Measurements from ENCODE around the gene NKD1. TPM values are rescaled to one million over a fixed set of nuclear protein-coding genes. Genes with fewer than 3 reads are reported as not detected.
"Not testable (repeated sequence)": the region's sequence is repeated elsewhere in the genome, so short reads cannot be mapped to it uniquely, and the experiment has no call there.

NKD1 gene
- total RNA-seq, 1 donor from 2014 or later = 3.9 TPM

DNA sequence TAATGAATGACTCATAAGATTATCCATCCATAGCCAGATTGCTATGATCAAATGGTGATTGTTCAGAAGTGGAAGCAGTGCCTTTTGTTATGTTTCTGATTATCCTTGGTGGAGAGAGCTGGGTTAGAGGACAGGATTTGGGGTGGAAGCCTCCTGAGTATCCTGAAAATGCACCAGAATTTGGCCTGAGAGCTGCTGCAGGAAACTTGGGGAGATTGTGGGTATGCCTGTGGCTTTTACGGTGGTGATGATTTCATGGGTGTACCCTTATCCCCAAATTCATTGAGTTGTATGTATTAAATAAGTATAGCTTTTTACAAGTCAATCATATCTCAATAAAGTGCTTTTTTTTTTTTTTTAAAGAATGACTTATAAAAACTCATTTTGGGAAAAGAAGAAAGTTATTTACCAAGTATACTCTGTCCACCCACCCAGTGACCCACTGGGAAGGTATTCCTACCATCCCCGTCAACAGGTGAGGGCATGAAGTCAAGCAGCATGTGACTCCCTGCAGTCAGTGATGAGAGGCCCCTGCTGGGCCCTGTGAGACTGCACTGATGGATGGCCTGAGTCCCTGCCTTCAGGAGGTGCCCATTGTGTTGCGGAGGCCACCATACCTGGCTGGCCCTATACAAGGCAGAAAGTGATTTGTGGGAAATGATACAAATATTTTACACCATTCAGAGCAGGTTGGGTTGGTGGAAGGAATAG is 28.4 kb downstream of the NKD1 start:
- no peak for ATAC-seq
- DNase-seq (ENCODE audit: low spot score) = no peak

DNA sequence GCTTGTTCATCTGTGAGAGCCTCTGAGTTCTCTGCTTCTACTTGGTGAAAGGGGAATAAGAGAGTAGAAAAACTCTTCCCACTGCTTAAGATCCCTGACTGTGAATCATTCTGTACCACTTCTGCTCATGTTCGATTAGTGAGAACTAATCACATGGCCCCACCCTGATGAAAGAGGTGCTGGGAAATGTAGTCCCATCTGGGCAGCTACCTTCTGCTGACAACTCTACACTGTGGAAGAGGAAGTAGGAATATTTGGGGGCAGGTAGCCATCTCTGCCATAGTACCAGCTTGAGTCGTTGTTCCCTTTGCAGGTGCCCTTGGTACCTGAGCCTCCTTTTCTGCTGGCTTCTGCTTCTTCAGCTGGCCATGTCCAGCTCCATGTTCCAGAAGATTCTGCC is 29.9 kb downstream of the NKD1 start:
- DNase-seq (ENCODE audit: low spot score) (no peak), ATAC-seq (no peak)

DNA sequence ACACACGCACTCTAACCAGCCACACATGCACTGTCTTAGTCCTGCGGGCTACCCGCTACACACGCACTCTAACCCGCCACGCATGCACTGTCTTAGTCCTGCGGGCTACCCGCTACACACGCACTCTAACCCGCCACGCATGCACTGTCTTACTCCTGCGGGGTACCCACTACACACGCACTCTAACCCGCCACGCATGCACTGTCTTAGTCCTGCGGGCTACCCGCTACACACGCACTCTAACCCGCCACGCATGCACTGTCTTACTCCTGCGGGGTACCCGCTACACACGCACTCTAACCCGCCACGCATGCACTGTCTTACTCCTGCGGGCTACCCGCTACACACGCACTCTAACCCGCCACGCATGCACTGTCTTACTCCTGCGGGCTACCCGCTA is 31.2 kb downstream of the NKD1 start:
- not testable (repeated sequence) for DNase-seq (ENCODE audit: low spot score); ATAC-seq

DNA sequence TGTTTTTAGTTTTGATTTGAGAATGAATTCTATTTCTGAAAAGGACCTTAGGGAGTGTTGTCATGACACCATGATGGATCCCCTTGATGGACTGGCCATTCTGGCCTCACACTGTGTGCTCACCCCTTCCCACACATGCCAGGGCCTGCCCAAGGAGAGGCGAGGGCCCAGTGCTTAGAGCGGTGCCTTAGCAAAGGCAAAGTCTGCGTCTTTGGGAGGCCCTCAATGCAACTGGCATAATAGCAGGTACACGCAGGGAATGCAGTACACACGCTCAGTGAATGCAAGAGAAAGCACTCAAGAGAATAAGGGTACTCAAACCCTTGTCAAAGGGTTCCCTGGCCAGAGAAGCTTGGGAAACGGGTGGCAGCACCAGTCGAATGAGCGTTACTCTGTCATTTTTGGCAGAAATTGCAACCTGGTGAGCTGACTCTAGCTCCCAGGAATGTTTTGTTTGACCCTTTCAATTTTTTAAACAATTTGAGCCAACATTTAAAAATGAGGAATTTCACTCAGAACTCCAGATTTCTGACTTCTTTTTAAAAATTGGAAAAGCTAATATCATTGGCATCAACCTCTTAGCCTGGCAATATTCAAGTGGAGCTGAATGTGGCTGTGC is 32.1 kb downstream of the NKD1 start:
- no peak for ATAC-seq
- no peak for DNase-seq (ENCODE audit: low spot score)

DNA sequence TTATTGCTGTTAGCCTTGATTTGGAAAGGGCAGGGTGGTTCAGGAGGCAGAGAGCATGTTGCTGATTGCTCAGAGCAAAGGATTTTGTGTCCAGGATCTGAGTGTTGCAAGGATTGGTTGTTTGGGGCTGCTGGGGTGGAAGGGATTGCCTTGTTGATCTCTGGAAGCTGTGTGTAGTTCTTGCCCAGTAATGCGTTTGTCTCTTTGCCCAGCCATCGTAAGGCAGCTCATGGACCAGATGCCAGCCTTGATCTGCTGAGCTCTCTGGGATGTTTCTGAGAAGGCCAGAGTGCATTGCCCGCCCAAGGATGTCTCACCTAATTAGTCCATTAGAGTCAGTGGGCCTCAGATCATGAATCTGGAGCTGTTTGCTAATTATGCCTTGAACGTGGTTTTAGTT is 33.6 kb downstream of the NKD1 start:
- ATAC-seq = no peak
- no peak for DNase-seq (ENCODE audit: low spot score)

DNA sequence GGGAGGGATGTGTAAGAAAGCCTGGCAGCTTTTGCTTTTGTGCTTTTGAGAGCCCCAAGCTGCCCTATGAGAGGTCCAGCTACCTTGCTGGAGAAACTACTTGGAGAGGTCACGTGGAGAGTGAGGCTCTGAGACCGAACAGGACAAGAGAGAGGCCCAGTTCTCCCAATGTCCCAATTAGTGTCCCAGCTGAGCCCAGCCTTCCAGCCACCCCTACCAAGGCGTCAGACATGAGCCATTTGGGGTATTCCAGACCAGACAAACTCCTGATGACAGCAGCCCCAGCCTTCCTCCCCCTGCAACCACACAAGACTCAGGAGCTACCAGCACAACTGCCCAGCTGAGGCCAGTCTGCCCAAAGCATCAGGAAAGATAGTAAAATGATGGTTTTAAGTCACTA is 35.0 kb downstream of the NKD1 start:
- ATAC-seq (no peak), DNase-seq (ENCODE audit: low spot score) (no peak)

DNA sequence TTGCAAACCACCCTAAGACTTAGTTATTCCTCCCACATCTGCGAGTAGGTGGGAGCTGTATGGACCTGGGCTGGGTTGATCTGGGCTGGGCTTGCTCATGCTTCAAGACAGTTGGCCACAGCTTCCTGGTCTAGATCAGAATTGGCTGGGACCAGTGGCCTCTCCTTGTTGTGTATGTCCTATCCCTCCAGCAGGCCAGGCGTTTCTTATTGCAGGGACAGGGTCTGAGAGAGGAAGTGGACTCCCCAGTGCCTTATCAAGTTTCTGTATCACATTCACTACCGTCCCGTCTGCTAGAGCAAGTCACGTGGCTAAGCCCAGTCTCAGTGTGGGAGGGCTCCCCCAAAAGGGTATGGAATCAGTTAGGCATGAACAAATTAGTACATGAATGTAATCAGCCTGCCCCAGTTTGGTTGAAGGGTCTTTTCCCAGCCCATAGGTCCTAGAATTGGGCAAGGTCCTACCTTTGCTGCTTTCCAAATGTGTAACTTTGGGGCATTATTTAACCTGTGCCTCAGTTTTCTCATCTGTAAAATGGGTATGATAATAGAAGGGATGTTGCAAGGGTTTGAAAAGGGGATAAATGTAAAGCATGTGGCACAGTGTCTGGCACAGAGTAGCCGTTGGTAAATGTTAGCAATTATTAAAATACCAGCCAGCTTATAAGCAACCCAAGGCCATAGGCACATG is 36.0 kb downstream of the NKD1 start:
- no peak for DNase-seq (ENCODE audit: low spot score)
- no peak for ATAC-seq

DNA sequence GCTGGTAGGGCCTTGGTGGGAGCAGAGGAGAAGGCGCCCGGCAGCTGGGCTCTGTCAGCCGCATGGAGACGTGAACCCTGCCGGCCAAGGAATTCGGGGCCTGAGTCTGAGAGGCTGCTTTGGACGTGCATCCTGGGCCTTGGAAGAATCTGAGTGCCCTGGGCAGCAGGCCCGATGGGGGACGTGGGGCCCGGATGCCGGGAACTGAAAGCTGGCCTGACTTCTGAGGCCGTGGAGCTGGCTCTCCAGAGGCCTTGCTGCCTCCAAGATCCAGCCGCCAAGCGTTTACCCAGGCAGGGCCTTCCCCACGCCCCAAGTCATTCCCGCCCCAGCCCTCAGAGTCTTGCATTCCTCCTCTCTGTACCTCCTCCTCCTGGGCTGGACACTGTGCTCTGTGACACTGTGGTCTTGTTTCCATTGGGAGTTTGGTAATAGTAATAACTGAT is 37.2 kb downstream of the NKD1 start:
- peak; percentile 52 for ATAC-seq
- DNase-seq (ENCODE audit: low spot score) = no peak

DNA sequence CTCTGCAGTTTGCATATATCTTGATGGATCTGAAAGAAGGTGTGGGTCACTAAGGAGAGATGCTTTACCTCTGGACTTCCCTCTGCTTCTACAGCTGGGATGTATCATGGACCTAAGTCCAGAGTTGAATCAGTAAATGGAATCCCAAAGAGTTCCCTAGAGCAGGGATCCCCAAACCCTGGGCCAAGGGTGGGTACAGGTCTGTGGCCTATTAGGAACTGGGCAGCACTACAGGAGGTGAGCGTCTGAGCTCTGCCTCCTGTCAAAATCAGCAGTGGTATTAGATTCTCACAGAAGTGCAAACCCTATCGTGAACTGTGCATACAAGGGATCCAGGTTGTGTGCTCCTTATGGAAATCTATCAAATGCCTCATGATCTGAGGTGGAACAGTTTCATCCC is 39.3 kb downstream of the NKD1 start:
- DNase-seq (ENCODE audit: low spot score) (no peak), ATAC-seq (no peak)

DNA sequence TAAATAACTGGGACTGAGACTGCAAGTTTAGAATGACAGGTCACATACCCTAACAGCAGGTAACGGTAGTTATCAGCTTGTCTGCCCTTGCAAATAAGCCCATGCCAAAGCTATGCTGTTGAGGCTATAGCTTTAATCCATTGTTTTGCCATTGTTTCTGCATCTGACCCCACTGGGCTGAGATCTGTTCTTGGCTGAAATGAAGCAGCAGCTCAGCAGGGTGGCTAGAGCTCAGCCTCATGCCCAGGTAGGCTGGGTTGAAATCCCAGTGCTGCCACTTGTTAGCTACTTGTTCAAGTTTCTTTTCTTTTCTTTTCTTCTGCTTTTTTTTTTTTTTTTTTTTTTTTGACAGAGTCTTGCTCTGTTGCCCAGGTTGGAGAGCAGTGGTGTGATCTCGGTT is 40.1 kb downstream of the NKD1 start:
- DNase-seq (ENCODE audit: low spot score) (no peak), ATAC-seq (no peak)

DNA sequence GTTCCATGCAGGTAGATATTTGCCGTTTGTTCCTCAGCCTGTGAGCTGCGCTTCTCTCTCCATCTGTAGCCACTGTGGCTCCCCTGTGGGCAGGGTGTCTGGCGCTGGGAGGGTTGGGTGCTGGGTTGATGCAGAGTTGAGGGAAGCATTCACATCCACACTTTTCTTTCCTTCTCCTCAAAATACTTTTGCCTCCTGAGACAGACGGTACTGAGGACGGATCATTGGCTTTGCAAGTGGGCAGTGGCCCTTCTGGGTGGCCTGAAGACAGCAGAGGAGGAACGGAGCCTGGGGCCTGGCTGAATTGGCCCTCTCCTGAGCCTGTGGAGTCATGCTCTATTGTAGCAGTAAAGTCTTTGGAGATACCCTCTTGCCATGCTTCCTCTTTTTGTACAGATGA is 43.0 kb downstream of the NKD1 start:
- no peak for ATAC-seq
- no peak for DNase-seq (ENCODE audit: low spot score)

DNA sequence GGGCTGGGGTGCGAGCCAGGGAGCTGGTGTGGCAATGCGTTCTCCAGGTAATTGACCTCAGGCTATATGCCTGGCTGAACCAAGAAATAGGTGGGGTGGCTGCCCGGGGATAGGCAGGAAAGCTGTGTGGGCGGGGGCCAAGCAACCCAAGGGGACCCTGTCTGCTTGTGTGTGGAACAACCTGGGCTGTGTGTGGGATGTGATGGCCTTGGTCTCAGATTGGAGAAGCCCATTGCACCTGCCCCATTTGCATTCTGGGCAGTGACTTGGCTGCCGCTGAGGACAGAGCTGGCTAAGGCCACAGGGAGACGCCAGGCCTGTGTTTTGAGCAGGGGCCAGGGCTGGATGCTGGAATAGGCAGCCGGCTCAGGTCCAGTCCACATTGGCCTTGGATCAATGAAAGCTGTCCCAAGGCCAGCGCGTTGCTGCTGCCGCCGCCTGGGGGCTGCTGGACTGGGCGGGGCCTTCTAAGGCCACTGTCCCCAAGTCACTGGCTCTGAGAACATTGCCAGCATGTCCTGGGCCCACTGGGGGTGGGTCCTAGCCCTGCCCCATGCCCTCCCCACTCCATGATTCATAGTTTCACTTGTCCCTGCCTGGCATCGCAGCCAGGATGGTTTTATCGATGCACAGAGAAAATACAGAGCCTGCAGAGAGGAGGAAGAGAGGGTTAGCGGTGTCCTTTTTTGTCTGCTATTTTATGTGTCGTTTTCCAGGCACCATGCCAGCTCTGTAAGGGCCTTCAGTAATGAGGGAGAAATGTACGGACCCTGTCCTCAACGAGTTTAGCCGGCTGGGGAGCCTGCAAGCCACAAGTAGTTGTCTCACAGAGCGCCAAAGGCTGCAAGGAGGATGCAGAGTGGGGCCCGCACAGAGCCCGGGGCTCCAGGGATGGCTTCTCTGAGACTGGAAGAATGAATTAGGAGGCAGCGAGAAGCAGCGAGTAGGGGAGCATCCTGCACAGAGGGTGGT is 43.9 kb downstream of the NKD1 start:
- ATAC-seq = peak; percentile 89
- peak; percentile 97 for DNase-seq (ENCODE audit: low spot score)

DNA sequence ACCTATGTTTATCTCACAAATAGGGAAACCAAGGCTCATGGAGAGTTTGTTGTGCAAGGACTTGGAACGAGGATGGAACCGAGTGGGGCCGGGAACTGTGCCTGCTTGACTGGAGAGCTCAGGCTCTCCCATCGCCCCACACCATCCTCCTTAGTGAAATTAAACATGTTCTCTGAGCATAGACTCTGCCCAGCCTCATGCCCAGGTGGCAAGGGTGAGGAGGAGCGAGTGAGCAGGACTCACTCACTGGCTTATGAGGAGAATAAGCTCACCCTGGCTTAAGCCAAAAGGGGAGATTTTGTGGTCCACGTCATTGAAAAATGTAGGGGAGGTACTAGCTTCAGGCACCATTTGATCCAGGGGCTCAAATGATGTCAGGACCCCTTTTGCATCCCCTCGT is 44.8 kb downstream of the NKD1 start:
- no peak for ATAC-seq
- DNase-seq (ENCODE audit: low spot score) = no peak

DNA sequence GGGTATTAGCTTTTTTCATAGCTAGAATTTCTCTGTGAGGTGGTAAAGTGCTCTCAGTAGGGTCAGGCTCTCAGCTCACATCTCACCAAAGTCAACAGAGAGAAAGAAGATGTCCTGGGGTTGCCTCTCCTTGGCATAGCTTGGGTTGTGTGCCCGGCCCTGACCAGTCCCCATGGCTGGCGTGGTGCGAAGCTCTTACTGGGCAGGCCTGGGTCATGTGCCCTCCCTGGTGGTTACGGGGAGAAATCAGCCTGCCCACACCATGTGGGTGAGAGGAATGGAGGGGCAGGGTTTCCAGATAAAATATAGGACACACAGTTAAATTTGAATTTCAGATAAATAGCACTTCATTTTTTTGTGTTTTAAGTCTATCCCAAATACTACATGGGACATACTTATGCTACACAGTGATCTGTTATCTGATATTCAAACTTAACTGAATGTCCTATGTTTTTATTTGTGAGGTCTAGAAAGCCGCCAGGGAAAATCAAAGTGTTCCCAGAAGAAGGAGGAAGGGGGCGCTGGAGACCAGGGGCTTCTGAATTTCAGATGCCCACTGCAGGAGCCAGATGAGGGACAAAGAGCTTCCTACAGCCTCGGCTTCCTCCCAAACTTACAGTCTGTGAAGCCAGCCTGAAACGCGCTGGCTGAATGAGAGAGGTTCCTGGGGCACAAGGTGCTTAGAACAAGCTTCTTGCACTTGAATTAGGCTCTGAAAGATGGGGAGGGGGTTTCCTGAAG is 45.4 kb downstream of the NKD1 start:
- DNase-seq (ENCODE audit: low spot score) = no peak

DNA sequence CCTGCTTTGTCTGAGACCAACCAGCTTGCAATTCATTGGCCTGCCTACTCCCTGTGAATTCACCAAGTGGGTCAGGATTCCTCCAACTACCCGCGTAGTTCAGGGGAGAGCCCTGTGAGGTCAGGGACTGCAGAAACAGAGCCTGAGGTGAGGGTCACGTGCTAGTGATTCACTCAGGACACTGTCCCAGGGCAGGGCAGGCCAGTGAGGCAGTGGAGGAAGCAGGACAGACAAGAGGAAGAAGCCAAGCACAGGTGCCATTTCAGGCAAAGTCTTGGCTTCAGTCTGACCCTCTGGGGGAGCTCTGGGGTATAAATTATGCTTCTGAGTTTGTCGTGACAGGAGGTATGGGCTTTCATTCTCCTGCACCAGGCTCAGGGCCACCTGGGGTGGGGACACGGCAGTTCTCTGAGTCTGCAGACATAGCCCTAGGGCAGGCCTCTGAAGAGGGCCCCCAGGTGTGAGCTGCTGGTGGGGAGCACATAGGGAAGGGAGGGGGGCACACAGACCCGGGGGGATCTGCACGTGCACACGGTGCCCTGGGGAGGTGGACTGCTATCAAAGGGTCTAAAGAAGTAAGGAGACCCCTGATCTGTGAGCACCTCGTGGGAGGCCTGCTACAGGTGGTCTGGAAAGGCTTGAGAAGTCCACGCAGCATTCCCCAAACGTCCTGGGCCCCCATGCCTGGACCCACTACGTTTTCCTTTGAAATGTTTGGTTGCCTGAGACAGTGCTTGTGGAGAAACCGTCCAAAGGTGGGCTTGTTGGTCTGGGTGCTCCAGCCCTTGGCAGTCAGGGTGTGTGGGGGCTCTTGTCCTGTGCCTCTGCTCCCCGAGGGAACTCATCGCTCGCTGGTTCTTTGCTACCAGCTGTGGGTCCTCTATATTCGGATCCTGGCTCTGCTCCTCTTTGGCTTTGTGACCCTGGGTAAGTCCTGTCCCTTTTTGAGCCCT is 46.4 kb downstream of the NKD1 start:
- DNase-seq (ENCODE audit: low spot score) = no peak
- no peak for ATAC-seq

More for the DNA sequence above, 45.4 kb downstream of the NKD1 start:
- ATAC-seq = no peak

DNA sequence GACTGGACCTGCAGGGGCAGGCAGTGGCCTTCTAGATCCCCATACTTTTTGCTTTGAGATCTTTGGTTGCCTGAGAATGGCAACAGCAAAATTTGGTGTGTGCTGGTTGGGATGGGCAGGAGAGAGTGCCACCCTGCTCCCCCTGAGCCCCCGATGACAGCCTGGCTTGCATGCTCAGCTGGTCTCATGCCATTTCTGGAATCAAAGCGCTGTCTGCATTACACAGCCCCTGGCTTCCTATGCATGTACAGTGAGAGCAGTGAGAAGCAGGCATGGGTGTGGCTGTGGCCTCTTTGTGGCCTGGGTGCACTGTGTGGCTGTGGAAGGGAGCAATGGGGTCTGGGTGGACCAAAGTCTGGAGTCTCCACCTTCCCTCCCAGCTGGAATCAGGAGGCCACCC is 47.7 kb downstream of the NKD1 start:
- DNase-seq (ENCODE audit: low spot score) (no peak), ATAC-seq (no peak)

DNA sequence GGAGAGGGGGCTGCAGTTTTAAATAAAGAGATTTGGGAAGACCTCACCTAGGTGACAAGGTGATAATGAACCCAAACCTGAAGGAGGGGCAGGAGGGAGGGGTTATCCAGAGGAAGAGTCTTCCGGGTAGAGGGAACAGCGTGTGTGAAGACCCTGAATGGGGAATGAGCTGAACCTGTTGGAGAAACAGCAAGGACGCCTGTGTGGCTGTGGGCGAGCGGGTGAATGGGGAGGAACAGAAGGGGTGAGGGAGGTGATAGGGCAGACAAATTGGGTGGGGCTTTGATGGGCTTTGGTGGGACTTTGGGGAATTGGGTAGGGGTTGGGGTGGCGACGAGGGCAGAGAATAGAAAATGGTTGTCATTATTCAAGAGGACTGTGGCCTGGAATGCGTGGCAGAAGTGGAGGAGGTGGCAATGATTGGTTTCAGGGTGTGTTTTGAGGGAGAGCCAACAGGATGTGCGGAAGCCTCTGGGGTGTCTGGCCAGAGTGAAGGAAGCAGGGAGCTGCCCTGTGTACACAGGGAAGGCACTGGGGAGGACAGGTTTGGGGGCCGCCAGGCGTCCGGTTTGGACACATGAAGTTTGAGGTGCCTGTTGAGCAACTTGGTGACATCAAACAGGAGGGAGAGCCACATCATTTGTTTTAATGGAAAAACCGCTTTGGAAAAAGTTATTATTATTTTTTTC is 48.7 kb downstream of the NKD1 start:
- DNase-seq (ENCODE audit: low spot score) = no peak
- ATAC-seq = no peak

DNA sequence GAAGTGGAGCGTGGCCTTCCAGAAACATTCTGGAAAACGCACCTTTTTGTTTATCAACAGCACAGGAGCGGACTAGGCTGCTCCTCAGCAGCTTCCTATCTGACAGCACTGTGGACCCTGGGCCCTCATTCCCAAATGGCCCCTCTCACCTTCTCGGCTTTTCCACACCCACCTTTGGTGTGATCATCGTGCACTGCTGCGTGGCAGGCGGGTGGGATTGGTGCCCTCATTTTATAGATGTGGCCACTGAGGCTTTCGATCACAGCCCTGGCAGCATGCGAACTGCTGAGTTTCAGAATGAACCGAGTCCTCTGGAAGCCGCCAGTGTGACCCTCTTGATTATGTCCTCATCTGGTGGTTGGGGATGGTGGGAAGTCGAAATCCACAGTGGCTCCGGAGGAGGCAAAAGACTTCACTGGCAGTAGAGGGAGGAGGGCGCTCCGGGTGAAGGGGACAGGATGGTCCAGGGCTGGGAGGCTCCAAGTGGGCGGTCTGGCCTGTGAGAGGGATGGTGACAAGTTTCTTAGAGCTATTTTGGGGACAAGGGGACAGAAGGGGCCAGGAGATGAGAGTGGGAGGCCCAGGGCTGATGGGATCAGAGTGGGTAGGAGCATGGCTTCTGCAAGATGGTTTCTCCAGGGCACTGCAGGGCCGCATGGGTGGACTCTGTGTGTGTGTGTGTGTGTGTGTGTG is 49.5 kb downstream of the NKD1 start:
- DNase-seq (ENCODE audit: low spot score) (no peak), ATAC-seq (peak; percentile 4)

Measured in left lobe of liver (tissue), 2 donors.